Thoracic aorta (tissue), 2 donors: ENCODE data around the gene MYO1A. TPM values are rescaled to one million over a fixed set of nuclear protein-coding genes. Genes with fewer than 3 reads are reported as not detected.
"Not testable (repeated sequence)": the region's sequence is repeated elsewhere in the genome, so short reads cannot be mapped to it uniquely, and the experiment has no call there.

ENCODE experiments used
- ATAC-seq: fragments of 150-250 bp; one replicate; pipeline ENCODE4 v1.8.0; 2017; ENCODE audit warnings: low read depth; ENCODE audit not compliant: insufficient number of reproducible peaks, low FRiP score
- DNase-seq: peaks from one replicate; pipeline ENCODE4 v3.0.0-alpha.2; 2020; ENCODE audit warnings: low spot score
- H3K27ac ChIP-seq, 2 donors: fragments of 200-600 bp; sonication (generic); 1 replicate in 1 of 2; 2 replicates in 1 of 2; pipeline ENCODE4 v1.5.1; 2016; ENCODE audit warnings: mild to moderate bottlenecking in 2 of 2, moderate library complexity in 2 of 2
- H3K27me3 ChIP-seq: fragments of 200-600 bp; sonication (generic); replicated peaks from 2 replicates; pipeline ENCODE4 v1.6.0; 2016; ENCODE audit warnings: mild to moderate bottlenecking; ENCODE audit not compliant: insufficient read depth
- H3K36me3 ChIP-seq: fragments of 200-600 bp; sonication (generic); one replicate; pipeline ENCODE4 v1.5.1; 2016
- H3K4me1 ChIP-seq, 2 donors: fragments of 200-600 bp; sonication (generic); 1 replicate in 1 of 2; 2 replicates in 1 of 2; pipeline versions ENCODE4 v1.5.1 to v1.6.0; 2016; ENCODE audit warnings: low read depth in 2 of 2, mild to moderate bottlenecking in 1 of 2; ENCODE audit not compliant: control insufficient read depth in 1 of 2
- H3K4me3 ChIP-seq: fragments of 200-600 bp; sonication (generic); 2 replicates; pipeline ENCODE4 v1.5.1; 2016; ENCODE audit warnings: mild to moderate bottlenecking
- H3K9me3 ChIP-seq: fragments of 200-600 bp; sonication (generic); 2 replicates; pipeline ENCODE4 v1.5.1; 2016
- CTCF ChIP-seq: fragments of 200-600 bp; sonication (generic); IDR thresholded peaks from one replicate; pipeline ENCODE4 v1.5.1; 2019; ENCODE audit warnings: antibody characterized with exemption
- total RNA-seq, 2 donors: library from RNA; depleted of rRNA; stranded (reverse); fragments of >200 nt; gene quantifications; one replicate each; pipeline versions ENCODE4 v1.1.0 to v1.2.3, GENCODE V29; 2016

The MYO1A gene
- total RNA-seq, 2 donors from 2014 or later: 1.7 to 2.2 TPM

GRCh38 chr12:57086493-57087009 lies 36.6 kb upstream of the MYO1A start:
- peak; percentile 31 for TF ChIP-seq CTCF
- H3K36me3 ChIP-seq: peaks cover 3% of the 10 kb centered on the region
- ATAC-seq: no peak

GRCh38 chr12:57085999-57086492 lies 36.1 kb upstream of the MYO1A start:
- ATAC-seq: no peak

More at GRCh38 chr12:57086493-57087009, 36.6 kb upstream of the MYO1A start:
- DNase-seq: no peak
- Histone ChIP-seq H3K4me3 (peak overlapping the region; percentile 86), H3K9me3 (no peaks in the 10 kb centered on the region), H3K4me1 (peaks cover 18 to 24% of the 10 kb centered on the region in 2 donors), H3K27ac (peak overlapping the region; percentile 99), H3K27me3 (no peaks in the 10 kb centered on the region)

GRCh38 chr12:57080855-57081254 lies 30.9 kb upstream of the MYO1A start:
- ATAC-seq: no peak
- no peaks in the 10 kb centered on the region for H3K9me3 ChIP-seq
- DNase-seq: no peak
- no peaks in the 10 kb centered on the region for H3K36me3 ChIP-seq
- peaks cover 10 to 22% of the 10 kb centered on the region in 2 donors for H3K4me1 ChIP-seq
- no peak for TF ChIP-seq CTCF
- H3K4me3 ChIP-seq: no peak overlapping the region
- H3K27me3 ChIP-seq: no peaks in the 10 kb centered on the region
- no peak overlapping the region for H3K27ac ChIP-seq

More at GRCh38 chr12:57085999-57086492, 36.1 kb upstream of the MYO1A start:
- no peaks in the 10 kb centered on the region for H3K36me3 ChIP-seq
- no peak for TF ChIP-seq CTCF
- H3K4me1 ChIP-seq: peaks cover 13 to 19% of the 10 kb centered on the region in 2 donors
- no peaks in the 10 kb centered on the region for H3K9me3 ChIP-seq
- peak overlapping the region; percentile 99 for H3K27ac ChIP-seq
- H3K27me3 ChIP-seq: no peaks in the 10 kb centered on the region
- H3K4me3 ChIP-seq: peak overlapping the region; percentile 86
- DNase-seq: no peak

GRCh38 chr12:57079821-57080220 lies 29.9 kb upstream of the MYO1A start:
- no peaks in the 10 kb centered on the region for H3K27me3 ChIP-seq
- no peak overlapping the region for H3K4me3 ChIP-seq
- TF ChIP-seq CTCF: no peak
- no peaks in the 10 kb centered on the region for H3K9me3 ChIP-seq
- H3K4me1 ChIP-seq: peaks cover 8 to 17% of the 10 kb centered on the region in 2 donors
- ATAC-seq (no peak), DNase-seq (no peak)
- peak overlapping the region; percentile 75 to 81 for H3K27ac ChIP-seq
- no peaks in the 10 kb centered on the region for H3K36me3 ChIP-seq

GRCh38 chr12:57078519-57079404 lies 28.8 kb upstream of the MYO1A start, which contains the start of gene NEMP1:
Gene NEMP1 (minus strand): TSS chr12:57078791. CDS start chr12:57078745, 46 bp downstream.
- Histone ChIP-seq H3K27ac (peak within 1 kb of the TSS; percentile 81), H3K9me3 (no peaks in the 10 kb centered on the region), H3K27me3 (no peaks in the 10 kb centered on the region), H3K4me3 (peak within 1 kb of the TSS; percentile 90), H3K4me1 (peaks cover 8 to 17% of the 10 kb centered on the region in 2 donors), H3K36me3 (no peaks in the 10 kb centered on the region)
- TF ChIP-seq CTCF: no peak
- peak; percentile 100 for ATAC-seq
- peak; percentile 94 for DNase-seq

GRCh38 chr12:57073566-57074450 lies 23.9 kb upstream of the MYO1A start:
- H3K27me3 ChIP-seq, H3K9me3 ChIP-seq, DNase-seq, ATAC-seq, H3K36me3 ChIP-seq: not testable (repeated sequence)
- H3K27ac ChIP-seq: peak overlapping the region; percentile 60 to 75
- H3K4me3 ChIP-seq: peak overlapping the region; percentile 63
- peaks cover 15 to 32% of the 10 kb centered on the region in 2 donors for H3K4me1 ChIP-seq
